Panc1 (cell line): ENCODE measurements around the gene BIRC7.

ENCODE experiments used
- POLR2AphosphoS5 ChIP-seq: IDR thresholded peaks from 2 replicates; pipeline ENCODE4 v1.6.1; 2012; ENCODE audit warnings: mild to moderate bottlenecking, low read depth, low read length, moderate library complexity
- SIN3A ChIP-seq: IDR thresholded peaks from 2 replicates; pipeline ENCODE4 v1.6.1; 2012; ENCODE audit warnings: low read depth, mild to moderate bottlenecking, low read length, moderate library complexity, borderline replicate concordance; ENCODE audit not compliant: insufficient read depth
- TCF7L2 ChIP-seq: IDR thresholded peaks from 2 replicates; pipeline ENCODE4 v1.6.1; 2011; ENCODE audit warnings: mild to moderate bottlenecking, low read depth, low read length, inconsistent platforms
- TF ChIP-seq, protein P1 (sequence below): fragments of 450-650 bp; IDR thresholded peaks from 2 replicates; pipeline ENCODE4 v1.5.1; 2017; ENCODE audit warnings: mild to moderate bottlenecking

DNA sequence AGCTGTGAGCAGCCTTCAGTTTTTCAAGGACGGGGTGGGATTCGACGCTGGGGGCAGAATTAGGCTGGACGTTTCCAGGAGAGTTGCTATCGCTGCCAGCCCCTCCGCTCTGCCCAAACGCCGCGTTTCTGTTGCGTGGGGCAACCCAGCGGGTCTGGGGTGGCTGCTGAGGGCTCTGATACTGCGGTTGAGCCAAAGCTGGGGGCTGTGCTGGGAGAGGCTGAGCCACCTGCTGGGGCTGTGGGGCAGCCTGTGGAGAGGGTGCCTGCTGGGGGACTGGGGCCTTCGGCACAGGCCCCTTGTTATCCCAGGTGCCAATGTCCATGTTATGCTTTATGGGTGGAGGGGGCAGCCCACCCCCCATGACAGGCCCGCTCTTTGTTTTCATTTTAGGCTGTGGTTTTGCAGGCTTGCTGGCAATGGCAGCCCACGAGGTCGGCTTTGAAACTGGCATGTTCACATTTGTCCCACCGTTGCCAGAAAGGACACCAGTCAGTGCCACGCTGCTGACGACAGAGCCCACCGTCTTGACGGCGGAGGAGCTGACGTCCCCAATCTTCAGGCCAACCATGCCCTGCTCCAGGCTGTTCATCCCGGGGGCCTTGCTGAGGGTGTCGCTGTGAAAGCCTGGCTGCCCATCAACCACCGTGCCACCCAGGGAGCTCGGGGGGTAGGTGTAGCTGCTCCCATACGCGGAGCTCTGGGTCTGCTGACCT is 32.7 kb upstream of the BIRC7 start:
- TF ChIP-seq, protein P1, sequence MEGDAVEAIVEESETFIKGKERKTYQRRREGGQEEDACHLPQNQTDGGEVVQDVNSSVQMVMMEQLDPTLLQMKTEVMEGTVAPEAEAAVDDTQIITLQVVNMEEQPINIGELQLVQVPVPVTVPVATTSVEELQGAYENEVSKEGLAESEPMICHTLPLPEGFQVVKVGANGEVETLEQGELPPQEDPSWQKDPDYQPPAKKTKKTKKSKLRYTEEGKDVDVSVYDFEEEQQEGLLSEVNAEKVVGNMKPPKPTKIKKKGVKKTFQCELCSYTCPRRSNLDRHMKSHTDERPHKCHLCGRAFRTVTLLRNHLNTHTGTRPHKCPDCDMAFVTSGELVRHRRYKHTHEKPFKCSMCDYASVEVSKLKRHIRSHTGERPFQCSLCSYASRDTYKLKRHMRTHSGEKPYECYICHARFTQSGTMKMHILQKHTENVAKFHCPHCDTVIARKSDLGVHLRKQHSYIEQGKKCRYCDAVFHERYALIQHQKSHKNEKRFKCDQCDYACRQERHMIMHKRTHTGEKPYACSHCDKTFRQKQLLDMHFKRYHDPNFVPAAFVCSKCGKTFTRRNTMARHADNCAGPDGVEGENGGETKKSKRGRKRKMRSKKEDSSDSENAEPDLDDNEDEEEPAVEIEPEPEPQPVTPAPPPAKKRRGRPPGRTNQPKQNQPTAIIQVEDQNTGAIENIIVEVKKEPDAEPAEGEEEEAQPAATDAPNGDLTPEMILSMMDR, result no peak
- TF ChIP-seq POLR2AphosphoS5 (no peak), SIN3A (no peak), TCF7L2 (no peak)
